ENCODE data around the gene SEC23IP.

The SEC23IP gene

DNA sequence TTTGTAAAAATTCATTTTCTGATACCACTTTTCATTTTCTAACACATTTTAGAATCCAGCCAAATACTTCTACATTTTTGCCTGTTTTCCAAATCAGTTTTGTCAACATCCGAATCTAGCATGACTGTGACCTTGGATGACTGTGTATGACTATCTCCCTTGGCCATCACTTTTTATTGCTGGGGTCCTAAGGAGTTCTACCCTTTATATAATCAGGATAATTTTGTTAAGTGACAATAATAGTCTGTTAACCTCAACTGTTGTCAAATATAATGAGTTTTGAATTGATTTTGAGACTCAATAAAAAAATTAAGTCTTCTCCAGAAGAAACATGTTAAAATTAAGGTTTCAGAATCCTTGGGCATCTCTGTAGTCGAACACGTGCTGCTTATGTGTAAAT is 53.3 kb downstream of the SEC23IP start:
- Histone ChIP-seq H3K4me3 (ENCODE audit: low read length) (no peak overlapping the region), H3K4me1 (ENCODE audit: insufficient read depth, low read length) (no peaks in the 10 kb centered on the region), H3K27ac (ENCODE audit: low read depth, low read length) (no peak overlapping the region), H3K9ac (ENCODE audit: low read depth, low read length) (no peak overlapping the region), H3K27me3 (ENCODE audit: insufficient read depth, low read length) (no peaks in the 10 kb centered on the region), H3K9me3 (ENCODE audit: insufficient read depth, low read depth, low read length) (no peaks in the 10 kb centered on the region), H3K36me3 (ENCODE audit: insufficient read depth, low read length) (peaks cover 39% of the 10 kb centered on the region)
- WGBS = 96% methylated on average over 3 of the region's 3 CpGs

DNA sequence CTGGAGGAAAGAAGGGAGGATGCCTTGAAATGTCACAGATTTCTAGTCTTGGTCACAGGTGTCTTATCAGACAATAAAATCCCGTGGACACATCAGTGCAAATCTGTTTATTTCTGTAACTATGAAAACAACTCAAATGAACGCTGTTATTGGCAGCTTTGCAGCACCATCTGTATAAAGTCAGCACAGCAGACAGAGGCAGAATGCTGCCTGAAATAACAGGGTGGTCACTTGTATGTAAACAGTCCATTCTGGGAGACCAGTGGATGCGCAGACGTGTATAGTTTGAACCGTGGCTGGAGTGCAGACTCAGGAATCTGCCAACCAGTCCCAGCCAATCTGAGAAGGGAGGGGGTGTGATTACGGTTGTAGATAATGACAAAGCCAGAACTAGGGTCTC is 54.8 kb downstream of the SEC23IP start:
- H3K27ac ChIP-seq (ENCODE audit: low read depth, low read length) = no peak overlapping the region
- 90% methylated on average over 6 of the region's 6 CpGs for WGBS

DNA sequence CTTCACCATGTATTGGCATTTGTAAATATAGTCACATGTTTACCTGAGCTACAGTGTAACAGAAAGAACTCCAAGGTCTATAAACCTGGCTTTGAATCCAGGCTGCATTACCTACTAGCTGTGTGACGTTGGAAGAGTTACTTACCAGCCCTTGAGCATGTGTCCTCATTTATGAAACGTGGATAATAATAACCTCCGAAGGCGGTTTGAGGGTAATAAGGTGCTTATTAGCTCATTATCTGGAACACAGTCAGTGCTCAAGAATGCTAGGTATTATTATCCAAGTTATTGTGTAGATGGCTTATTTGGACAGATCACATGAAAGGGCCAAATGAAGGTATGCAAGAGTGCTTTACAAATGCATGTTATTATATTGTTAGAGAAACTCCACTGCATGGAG is 64.9 kb downstream of the SEC23IP start:
- Histone ChIP-seq H3K9me3 (ENCODE audit: insufficient read depth, low read depth, low read length) (no peaks in the 10 kb centered on the region), H3K27me3 (ENCODE audit: insufficient read depth, low read length) (no peaks in the 10 kb centered on the region), H3K9ac (ENCODE audit: low read depth, low read length) (no peak overlapping the region), H3K4me3 (ENCODE audit: low read length) (no peak overlapping the region), H3K4me1 (ENCODE audit: insufficient read depth, low read length) (no peaks in the 10 kb centered on the region), H3K36me3 (ENCODE audit: insufficient read depth, low read length) (no peaks in the 10 kb centered on the region), H3K27ac (ENCODE audit: low read depth, low read length) (no peak overlapping the region)
- WGBS = 92% methylated on average over 4 of the region's 4 CpGs

More for the DNA sequence above, 54.8 kb downstream of the SEC23IP start:
- no peak overlapping the region for H3K9ac ChIP-seq (ENCODE audit: low read depth, low read length)
- no peaks in the 10 kb centered on the region for H3K4me1 ChIP-seq (ENCODE audit: insufficient read depth, low read length)
- H3K9me3 ChIP-seq (ENCODE audit: insufficient read depth, low read depth, low read length) = no peaks in the 10 kb centered on the region
- H3K4me3 ChIP-seq (ENCODE audit: low read length) = no peak overlapping the region
- H3K27me3 ChIP-seq (ENCODE audit: insufficient read depth, low read length) = no peaks in the 10 kb centered on the region
- H3K36me3 ChIP-seq (ENCODE audit: insufficient read depth, low read length) = peaks cover 24% of the 10 kb centered on the region

DNA sequence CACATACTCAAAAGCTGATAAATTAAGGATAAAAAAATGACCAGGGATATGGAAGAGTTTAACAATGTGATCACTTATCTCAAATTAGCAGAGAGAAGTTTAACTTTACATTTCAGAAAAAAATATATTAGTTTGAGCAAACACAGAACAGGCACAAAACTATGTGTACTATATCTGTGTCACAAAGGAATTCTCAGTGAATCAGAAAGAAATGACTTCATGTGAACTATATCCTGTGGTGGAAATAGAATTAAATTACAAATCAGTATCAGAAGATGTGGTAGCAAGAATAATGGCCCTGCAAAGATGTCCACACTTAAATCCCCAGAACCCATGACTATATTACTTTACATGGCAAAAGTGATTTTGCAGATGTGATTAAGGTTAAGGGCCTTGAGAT is 70.3 kb downstream of the SEC23IP start:
- no peaks in the 10 kb centered on the region for H3K27me3 ChIP-seq (ENCODE audit: insufficient read depth, low read length)

DNA sequence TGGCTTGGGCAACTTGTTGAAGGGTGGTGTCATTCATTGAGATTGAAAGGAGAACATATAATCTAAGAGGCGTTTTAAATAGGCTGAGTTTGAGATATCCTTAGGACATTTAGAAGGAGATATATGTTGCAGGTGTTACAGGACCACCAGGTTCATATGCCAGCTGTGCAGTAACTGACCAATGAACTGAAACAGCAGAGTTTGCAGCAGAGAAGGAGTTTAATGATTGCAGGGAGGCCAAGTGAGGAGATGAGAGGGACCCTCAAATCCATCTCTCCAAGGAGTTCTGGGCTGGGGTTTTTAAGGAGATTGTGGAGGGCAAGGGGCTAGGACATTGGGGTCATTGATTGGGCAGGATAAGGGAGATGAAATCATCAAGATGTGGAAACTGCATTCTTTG is 74.5 kb downstream of the SEC23IP start:
- H3K9ac ChIP-seq (ENCODE audit: low read depth, low read length) = no peak overlapping the region
- H3K27ac ChIP-seq (ENCODE audit: low read depth, low read length) = no peak overlapping the region
- no peaks in the 10 kb centered on the region for H3K27me3 ChIP-seq (ENCODE audit: insufficient read depth, low read length)
- H3K36me3 ChIP-seq (ENCODE audit: insufficient read depth, low read length) = no peaks in the 10 kb centered on the region
- no peaks in the 10 kb centered on the region for H3K4me1 ChIP-seq (ENCODE audit: insufficient read depth, low read length)
- 89% methylated on average over 1 of the region's 1 CpG for WGBS
- peaks cover 9% of the 10 kb centered on the region; the same call in 1 of the 2 replicates for H3K9me3 ChIP-seq (ENCODE audit: insufficient read depth, low read depth, low read length)
- H3K4me3 ChIP-seq (ENCODE audit: low read length) = no peak overlapping the region

More for the DNA sequence above, 70.3 kb downstream of the SEC23IP start:
- no peak overlapping the region for H3K4me3 ChIP-seq (ENCODE audit: low read length)
- H3K9ac ChIP-seq (ENCODE audit: low read depth, low read length) = no peak overlapping the region
- H3K36me3 ChIP-seq (ENCODE audit: insufficient read depth, low read length) = no peaks in the 10 kb centered on the region
- H3K27ac ChIP-seq (ENCODE audit: low read depth, low read length) = no peak overlapping the region
- no peaks in the 10 kb centered on the region for H3K4me1 ChIP-seq (ENCODE audit: insufficient read depth, low read length)
- H3K9me3 ChIP-seq (ENCODE audit: insufficient read depth, low read depth, low read length) = peaks cover 9% of the 10 kb centered on the region; the same call in 1 of the 2 replicates

DNA sequence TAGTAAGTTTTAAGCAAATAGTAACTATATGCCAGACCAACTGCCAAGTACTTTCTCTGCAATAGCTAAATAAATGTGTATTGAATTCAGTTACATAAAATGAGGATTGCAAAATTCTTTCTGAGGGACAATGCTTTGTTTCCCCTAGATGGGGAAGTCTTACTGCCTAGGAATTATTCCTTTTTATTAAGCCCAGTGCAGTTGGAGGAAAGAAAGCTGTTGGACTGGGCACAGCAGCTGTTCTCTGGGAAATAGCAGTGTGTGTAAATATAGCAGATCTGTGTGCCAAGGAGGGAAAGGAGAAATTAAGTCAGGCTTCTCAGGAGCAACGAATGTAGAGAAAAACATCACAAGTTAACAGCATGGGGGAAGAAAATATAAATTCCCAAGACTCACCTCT is 77.1 kb downstream of the SEC23IP start:
- WGBS = 88% methylated on average over 1 of the region's 1 CpG
- H3K4me1 ChIP-seq (ENCODE audit: insufficient read depth, low read length) = no peaks in the 10 kb centered on the region
- H3K27ac ChIP-seq (ENCODE audit: low read depth, low read length) = no peak overlapping the region

DNA sequence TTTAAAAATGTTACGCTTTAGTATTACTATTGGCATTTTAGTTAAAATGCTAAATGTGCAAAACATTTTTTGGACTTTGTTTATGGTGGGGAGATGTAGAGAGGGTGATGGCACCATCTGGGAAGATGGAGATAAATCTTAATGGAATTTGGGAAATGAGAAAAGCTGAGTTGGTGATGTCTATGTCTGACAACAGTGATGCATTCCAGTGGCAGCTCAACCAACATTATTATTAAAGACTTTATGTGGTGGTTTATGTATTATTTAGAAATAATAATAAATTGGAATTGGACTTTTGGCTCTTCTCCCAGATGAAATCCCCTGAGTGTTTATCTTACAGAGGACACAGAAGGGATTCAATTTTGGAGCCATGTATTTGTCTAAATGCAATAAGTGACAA is 77.6 kb downstream of the SEC23IP start:
- Histone ChIP-seq H3K4me3 (ENCODE audit: low read length) (no peak overlapping the region), H3K27me3 (ENCODE audit: insufficient read depth, low read length) (no peaks in the 10 kb centered on the region), H3K36me3 (ENCODE audit: insufficient read depth, low read length) (no peaks in the 10 kb centered on the region), H3K27ac (ENCODE audit: low read depth, low read length) (no peak overlapping the region), H3K4me1 (ENCODE audit: insufficient read depth, low read length) (no peaks in the 10 kb centered on the region), H3K9ac (ENCODE audit: low read depth, low read length) (no peak overlapping the region), H3K9me3 (ENCODE audit: insufficient read depth, low read depth, low read length) (peaks cover 4% of the 10 kb centered on the region; the same call in 1 of the 2 replicates)
- WGBS = 100% methylated on average over 1 of the region's 1 CpG

More for the DNA sequence above, 77.1 kb downstream of the SEC23IP start:
- H3K27me3 ChIP-seq (ENCODE audit: insufficient read depth, low read length) = no peaks in the 10 kb centered on the region
- H3K9me3 ChIP-seq (ENCODE audit: insufficient read depth, low read depth, low read length) = peaks cover 4% of the 10 kb centered on the region; the same call in 1 of the 2 replicates
- H3K36me3 ChIP-seq (ENCODE audit: insufficient read depth, low read length) = no peaks in the 10 kb centered on the region
- H3K9ac ChIP-seq (ENCODE audit: low read depth, low read length) = no peak overlapping the region
- H3K4me3 ChIP-seq (ENCODE audit: low read length) = no peak overlapping the region

DNA sequence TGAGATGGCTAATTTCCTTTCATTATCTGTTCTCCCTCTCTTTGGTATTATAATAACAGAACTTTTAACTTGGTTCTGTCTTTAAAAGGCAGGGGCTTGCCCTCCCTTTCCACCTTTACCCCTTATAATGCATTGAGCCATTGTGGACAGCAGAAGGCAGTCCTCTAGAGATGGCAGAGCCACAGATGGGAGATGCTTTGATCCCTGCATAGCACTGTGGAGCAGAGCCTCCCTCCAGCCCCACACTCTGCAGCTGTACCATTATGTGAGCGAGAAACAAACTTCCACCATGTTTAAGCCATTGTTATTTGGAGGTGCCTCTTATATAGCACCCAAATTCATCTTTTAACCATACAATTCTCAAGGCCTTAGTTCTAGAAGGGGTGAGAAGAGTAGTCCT is 78.4 kb downstream of the SEC23IP start:
- Histone ChIP-seq H3K9me3 (ENCODE audit: insufficient read depth, low read depth, low read length) (peaks cover 4% of the 10 kb centered on the region; the same call in 1 of the 2 replicates), H3K4me3 (ENCODE audit: low read length) (no peak overlapping the region), H3K27me3 (ENCODE audit: insufficient read depth, low read length) (no peaks in the 10 kb centered on the region), H3K36me3 (ENCODE audit: insufficient read depth, low read length) (no peaks in the 10 kb centered on the region), H3K9ac (ENCODE audit: low read depth, low read length) (no peak overlapping the region), H3K4me1 (ENCODE audit: insufficient read depth, low read length) (no peaks in the 10 kb centered on the region), H3K27ac (ENCODE audit: low read depth, low read length) (no peak overlapping the region)
- WGBS = 100% methylated on average over 1 of the region's 1 CpG

DNA sequence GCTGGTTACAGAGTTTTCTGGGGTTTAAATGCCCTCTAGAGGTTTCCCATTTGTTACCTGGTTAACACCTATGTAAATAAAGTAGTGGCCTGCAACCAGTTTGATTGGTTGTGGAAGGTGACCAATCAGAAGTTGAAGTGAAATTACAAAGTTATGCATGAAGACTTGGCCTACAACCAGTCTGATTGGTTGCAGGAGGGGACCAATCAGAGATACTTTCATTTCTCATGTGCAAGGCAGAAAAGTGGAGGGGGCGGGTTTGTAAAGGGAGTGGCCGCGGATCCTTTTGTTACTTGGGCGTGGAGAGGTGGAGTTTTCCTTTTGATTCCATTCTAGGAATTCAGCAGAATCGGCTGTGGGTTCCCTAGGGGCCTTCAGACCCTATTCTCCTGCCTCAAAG is 80.8 kb downstream of the SEC23IP start:
- Histone ChIP-seq H3K27ac (ENCODE audit: low read depth, low read length) (no peak overlapping the region), H3K9me3 (ENCODE audit: insufficient read depth, low read depth, low read length) (no peaks in the 10 kb centered on the region), H3K4me1 (ENCODE audit: insufficient read depth, low read length) (no peaks in the 10 kb centered on the region), H3K9ac (ENCODE audit: low read depth, low read length) (no peak overlapping the region), H3K27me3 (ENCODE audit: insufficient read depth, low read length) (no peaks in the 10 kb centered on the region), H3K36me3 (ENCODE audit: insufficient read depth, low read length) (no peaks in the 10 kb centered on the region), H3K4me3 (ENCODE audit: low read length) (no peak overlapping the region)
- WGBS = 80% methylated on average over 5 of the region's 5 CpGs

DNA sequence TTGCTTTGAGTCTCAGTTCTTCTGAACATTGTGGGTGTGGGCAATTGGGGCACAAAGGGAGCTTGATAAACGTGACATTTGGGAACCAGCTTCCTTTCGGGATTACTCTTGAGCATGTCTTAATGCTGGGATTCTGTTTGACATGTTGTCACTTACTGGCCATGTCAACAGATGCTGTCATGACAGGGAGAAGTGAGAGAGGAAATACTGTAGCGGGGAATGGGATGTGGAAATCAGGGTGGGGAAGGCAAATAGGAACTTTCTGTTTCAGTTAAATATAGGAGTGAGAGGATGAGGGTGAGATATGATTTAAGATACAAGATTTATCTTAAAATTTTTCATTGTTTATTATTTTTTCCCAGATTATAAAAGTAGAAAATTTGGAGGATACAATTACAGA is 83.9 kb downstream of the SEC23IP start:
- Histone ChIP-seq H3K4me3 (ENCODE audit: low read length) (no peak overlapping the region), H3K9me3 (ENCODE audit: insufficient read depth, low read depth, low read length) (no peaks in the 10 kb centered on the region), H3K9ac (ENCODE audit: low read depth, low read length) (no peak overlapping the region), H3K4me1 (ENCODE audit: insufficient read depth, low read length) (no peaks in the 10 kb centered on the region), H3K27ac (ENCODE audit: low read depth, low read length) (no peak overlapping the region), H3K36me3 (ENCODE audit: insufficient read depth, low read length) (no peaks in the 10 kb centered on the region), H3K27me3 (ENCODE audit: insufficient read depth, low read length) (no peaks in the 10 kb centered on the region)
- 89% methylated on average over 3 of the region's 3 CpGs for WGBS

DNA sequence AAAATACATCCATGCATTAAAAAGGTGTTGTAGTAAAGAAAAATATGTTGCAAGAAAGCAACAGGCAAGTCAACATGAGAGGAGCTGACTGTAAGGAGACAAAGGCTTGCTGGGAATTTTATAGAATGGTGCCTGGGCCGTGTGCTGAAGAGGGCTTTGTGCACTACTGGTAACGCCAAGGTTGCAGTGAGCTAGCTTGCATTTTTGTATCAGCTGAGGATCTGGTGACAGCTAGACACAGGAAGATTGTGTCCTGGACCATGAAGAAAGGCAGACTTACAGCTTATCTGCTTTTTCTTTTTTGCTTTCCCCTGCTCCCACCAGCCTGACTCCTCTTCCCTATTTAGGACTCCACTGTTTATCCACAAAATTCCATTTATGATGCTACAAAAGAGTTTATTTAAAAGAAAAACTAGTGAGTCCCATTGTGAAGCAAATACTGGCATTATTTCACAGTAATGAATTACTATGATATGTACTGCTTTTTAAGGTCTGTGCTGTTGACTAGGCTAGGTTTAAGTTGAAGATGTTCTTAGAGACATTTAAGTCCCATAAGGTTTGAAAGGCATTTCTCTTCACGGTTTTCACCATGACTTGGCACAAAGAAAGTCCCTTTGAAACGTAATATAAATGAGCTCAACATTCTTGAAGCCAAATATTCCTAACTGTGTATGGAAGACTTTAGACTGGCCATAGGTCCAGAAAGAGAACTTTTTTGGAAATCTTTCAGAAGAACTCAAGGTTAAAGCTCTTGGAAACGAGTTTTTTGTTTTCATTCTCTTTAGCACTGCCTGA is 88.6 kb downstream of the SEC23IP start:
- H3K4me3 ChIP-seq (ENCODE audit: low read length) = no peak overlapping the region
- WGBS = 90% methylated on average over 5 of the region's 5 CpGs
- peaks cover 5% of the 10 kb centered on the region; the same call in 1 of the 2 replicates for H3K4me1 ChIP-seq (ENCODE audit: insufficient read depth, low read length)
- H3K36me3 ChIP-seq (ENCODE audit: insufficient read depth, low read length) = no peaks in the 10 kb centered on the region
- no peaks in the 10 kb centered on the region for H3K27me3 ChIP-seq (ENCODE audit: insufficient read depth, low read length)
- H3K9ac ChIP-seq (ENCODE audit: low read depth, low read length) = no peak overlapping the region
- H3K27ac ChIP-seq (ENCODE audit: low read depth, low read length) = no peak overlapping the region
- no peaks in the 10 kb centered on the region for H3K9me3 ChIP-seq (ENCODE audit: insufficient read depth, low read depth, low read length)

Measured in HUES64 (cell line).